ENCODE results near the gene NPC1. TPM values are rescaled to one million over a fixed set of nuclear protein-coding genes. Genes with fewer than 3 reads are reported as not detected.

The NPC1 gene
- total and polyA plus RNA-seq, 9 donors: 21.8 to 100 (median 29.8) TPM

GRCh38 chr18:23524213-23524707 lies 62.0 kb downstream of the NPC1 start:
- Histone ChIP-seq H3K4me1 (ENCODE audit: insufficient read depth) (no peaks in the 10 kb centered on the region), H3K36me3 (no peaks in the 10 kb centered on the region), H3K4me3 (no peak overlapping the region), H3K9me3 (no peaks in the 10 kb centered on the region), H3K27ac (no peak overlapping the region), H3K27me3 (no peaks in the 10 kb centered on the region)
- WGBS, 3 donors: 90 to 91% (median 91%) methylated on average over 14 of the region's 14 CpGs
- no peak for TF ChIP-seq CTCF (IDR thresholded peaks at IDR 0.05)
- TF ChIP-seq EP300 (IDR thresholded peaks at IDR 0.05): no peak
- TF ChIP-seq POLR2A (IDR thresholded peaks at IDR 0.05): no peak
- intact Hi-C loops (cut with DNase I): no loop called here
- DNase-seq: no peak

GRCh38 chr18:23523429-23524212 lies 62.7 kb downstream of the NPC1 start:
- WGBS, 3 donors: 79 to 88% (median 81%) methylated on average over 12 of the region's 12 CpGs
- Histone ChIP-seq H3K27me3 (no peaks in the 10 kb centered on the region), H3K27ac (no peak overlapping the region), H3K4me1 (ENCODE audit: insufficient read depth) (no peaks in the 10 kb centered on the region), H3K36me3 (no peaks in the 10 kb centered on the region), H3K9me3 (no peaks in the 10 kb centered on the region), H3K4me3 (no peak overlapping the region)
- no peak for DNase-seq
- TF ChIP-seq POLR2A (IDR thresholded peaks at IDR 0.05) (no peak), EP300 (IDR thresholded peaks at IDR 0.05) (no peak), CTCF (IDR thresholded peaks at IDR 0.05) (no peak)
- intact Hi-C loops (cut with DNase I): no loop called here

- no peak for TF ChIP-seq CTCF (IDR thresholded peaks at IDR 0.05)
- TF ChIP-seq EP300 (IDR thresholded peaks at IDR 0.05): no peak
- no peak for TF ChIP-seq POLR2A (IDR thresholded peaks at IDR 0.05)
- Histone ChIP-seq H3K27me3 (no peaks in the 10 kb centered on the region), H3K4me3 (no peak overlapping the region), H3K27ac (no peak overlapping the region), H3K4me1 (ENCODE audit: insufficient read depth) (no peaks in the 10 kb centered on the region), H3K36me3 (no peaks in the 10 kb centered on the region), H3K9me3 (no peaks in the 10 kb centered on the region)
- no peak for DNase-seq
- intact Hi-C loops (cut with DNase I): no loop called here
- WGBS, 3 donors: 85 to 89% (median 86%) methylated on average over 7 of the region's 7 CpGs
These were observed 64.4 kb downstream of the NPC1 start for GRCh38 chr18:23521907-23522306.

DNA sequence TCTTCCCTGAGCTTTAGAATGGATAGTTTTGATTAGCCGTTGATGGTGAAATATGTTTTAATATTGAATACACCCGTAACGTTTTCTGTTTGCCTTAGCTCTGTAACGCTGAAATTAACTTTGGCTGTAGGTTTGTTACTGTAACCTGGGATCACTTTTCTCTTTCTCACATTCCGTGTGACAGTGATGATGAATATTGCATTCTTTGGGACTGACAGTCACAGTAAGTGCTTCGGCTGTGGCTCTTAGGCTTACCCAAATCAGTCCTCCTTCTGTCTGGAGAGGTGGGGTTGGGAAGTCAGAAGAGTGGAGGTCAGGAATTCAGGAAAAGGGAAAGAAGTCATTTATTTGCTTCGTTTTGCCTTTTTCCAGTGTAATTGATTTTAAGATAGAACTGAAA lies 65.0 kb downstream of the NPC1 start:
- TF ChIP-seq EP300 (IDR thresholded peaks at IDR 0.05): no peak
- TF ChIP-seq POLR2A (IDR thresholded peaks at IDR 0.05): no peak
- no peak for TF ChIP-seq CTCF (IDR thresholded peaks at IDR 0.05)
- H3K4me1 ChIP-seq (ENCODE audit: insufficient read depth): no peaks in the 10 kb centered on the region
- no peaks in the 10 kb centered on the region for H3K27me3 ChIP-seq
- no peak overlapping the region for H3K27ac ChIP-seq
- no peak for DNase-seq
- intact Hi-C loops (cut with DNase I): no loop called here
- no peaks in the 10 kb centered on the region for H3K9me3 ChIP-seq
- H3K4me3 ChIP-seq: no peak overlapping the region
- 83 to 87% (median 84%) methylated on average over 7 of the region's 7 CpGs for WGBS, 3 donors
- H3K36me3 ChIP-seq: no peaks in the 10 kb centered on the region

Measured in ovary (tissue), 9 donors.